HS-27A (cell line): ENCODE data around the gene STH.
"Not testable (repeated sequence)": the region's sequence is repeated elsewhere in the genome, so short reads cannot be mapped to it uniquely, and the experiment has no call there.

Experiments used
- DNase-seq: peaks from one replicate; pipeline ENCODE4 v3.0.0-alpha.2; 2012; ENCODE audit warnings: low read depth, missing footprints

The STH gene

GRCh38 chr17:46006082-46006481 is 7.0 kb downstream of the STH start:
- DNase-seq, result not testable (repeated sequence)

GRCh38 chr17:46007461-46007965 is 8.5 kb downstream of the STH start:
- DNase-seq, result no peak

- no peak for DNase-seq
Observed at GRCh38 chr17:46008591-46008990, 9.5 kb downstream of the STH start.

- DNase-seq, result peak; percentile 66
Observed at GRCh38 chr17:46009681-46010596, 10.9 kb downstream of the STH start.

- DNase-seq, result no peak
Observed at GRCh38 chr17:46010597-46011186, 11.6 kb downstream of the STH start.

GRCh38 chr17:46011711-46012505 is 12.9 kb downstream of the STH start:
- no peak for DNase-seq

GRCh38 chr17:46012506-46013079 is 13.5 kb downstream of the STH start:
- DNase-seq, result no peak

GRCh38 chr17:46013127-46013501 is 14.1 kb downstream of the STH start:
- DNase-seq, result no peak

- DNase-seq, result no peak
Observed at GRCh38 chr17:46013502-46014165, 14.6 kb downstream of the STH start.

- DNase-seq, result not testable (repeated sequence)
Observed at GRCh38 chr17:46019408-46019925, 20.4 kb downstream of the STH start.

GRCh38 chr17:46020023-46020761 is 21.1 kb downstream of the STH start:
- no peak for DNase-seq

- DNase-seq, result no peak
Observed at GRCh38 chr17:46020998-46021397, 21.9 kb downstream of the STH start.

- DNase-seq, result not testable (repeated sequence)
Observed at GRCh38 chr17:46023366-46023765, 24.3 kb downstream of the STH start.

- DNase-seq, result no peak
Observed at GRCh38 chr17:46023783-46024388, 24.8 kb downstream of the STH start.

- DNase-seq, result no peak
Observed at GRCh38 chr17:46024590-46024989, 25.5 kb downstream of the STH start.

- DNase-seq, result no peak
Observed at GRCh38 chr17:46025060-46025459, 26.0 kb downstream of the STH start.

GRCh38 chr17:46025510-46026165 is 26.6 kb downstream of the STH start:
- no peak for DNase-seq

GRCh38 chr17:46026166-46027047 is 27.4 kb downstream of the STH start:
- DNase-seq, result no peak
